WTC11 (cell line): Measurements from ENCODE around the gene CWC15. TPM values are rescaled to one million over a fixed set of nuclear protein-coding genes. Genes with fewer than 3 reads are reported as not detected.

Source experiments
- ATAC-seq: fragments of 200-7000 bp; cut with Tn5 transposase; 2 replicates; pipeline ENCODE4 v1.10.0; 2021; ENCODE audit warnings: mild to moderate bottlenecking, moderate library complexity
- CTCF ChIA-PET: fragments of 300-600 bp; sonication (Branson Sonifier 250); formaldehyde crosslinking; loops from one replicate; lab custom pipeline; 2021; ENCODE audit warnings: antibody characterized with exemption; lab: Charles Lee
- POLR2A ChIA-PET: fragments of 350-600 bp; sonication (Branson Sonifier 250); formaldehyde crosslinking; loops from one replicate; lab custom pipeline; 2021; ENCODE audit warnings: antibody characterized with exemption; lab: Charles Lee
- DNase-seq: peaks from one replicate; pipeline ENCODE4 v3.0.0; 2021; ENCODE audit warnings: low spot score
- H3K27ac Mint-ChIP-seq: 2 replicates; pipeline ENCODE4 v1.8.0; 2021; ENCODE audit warnings: mixed read lengths
- H3K27me3 Mint-ChIP-seq: 2 replicates; pipeline ENCODE4 v1.8.0; 2021; ENCODE audit warnings: low read depth, mild to moderate bottlenecking, moderate library complexity, mixed read lengths
- H3K36me3 Mint-ChIP-seq: 2 replicates; pipeline ENCODE4 v1.8.0; 2021; ENCODE audit warnings: mixed read lengths
- H3K4me1 Mint-ChIP-seq: 2 replicates; pipeline ENCODE4 v1.8.0; 2022; ENCODE audit warnings: mixed read lengths
- H3K4me3 Mint-ChIP-seq: 2 replicates; pipeline ENCODE4 v1.8.0; 2021; ENCODE audit warnings: mild to moderate bottlenecking, moderate library complexity, mixed read lengths
- H3K9me3 Mint-ChIP-seq: 2 replicates; pipeline ENCODE4 v1.8.0; 2021; ENCODE audit warnings: mixed read lengths
- CBFB ChIP-seq: sonication (generic); formaldehyde crosslinking; IDR thresholded peaks from 2 replicates; pipeline ENCODE4 v1.8.1; 2022; ENCODE audit warnings: mild to moderate bottlenecking, low read depth, missing genetic modification reagents
- E2F5 ChIP-seq: sonication (generic); formaldehyde crosslinking; IDR thresholded peaks from 2 replicates; pipeline ENCODE4 v1.8.1; 2022; ENCODE audit warnings: mild to moderate bottlenecking, moderate library complexity, missing genetic modification reagents
- FOXJ3 ChIP-seq: sonication (generic); formaldehyde crosslinking; IDR thresholded peaks from 2 replicates; pipeline ENCODE4 v1.9.0; 2021; ENCODE audit warnings: missing genetic modification reagents, mild to moderate bottlenecking, borderline replicate concordance
- FOXK1 ChIP-seq: sonication (generic); formaldehyde crosslinking; IDR thresholded peaks from 2 replicates; pipeline ENCODE4 v1.8.0; 2022; ENCODE audit warnings: mild to moderate bottlenecking, moderate library complexity, missing genetic modification reagents
- GRHL2 ChIP-seq: fragments of 250-450 bp; sonication (Bioruptor Pico); IDR thresholded peaks from 2 replicates; pipeline ENCODE4 v1.8.0; 2022; ENCODE audit warnings: mild to moderate bottlenecking, moderate library complexity; ENCODE audit not compliant: insufficient replicate concordance, severe bottlenecking
- GTF2I ChIP-seq: fragments of 250-450 bp; sonication (Bioruptor Pico); conservative IDR thresholded peaks from 2 replicates; pipeline ENCODE4 v1.4.0; 2021; ENCODE audit warnings: mild to moderate bottlenecking
- NFYB ChIP-seq: sonication (generic); formaldehyde crosslinking; conservative IDR thresholded peaks from 2 replicates; pipeline ENCODE4 v1.8.0; 2022; ENCODE audit warnings: low read depth, missing genetic modification reagents
- NR3C1 ChIP-seq: sonication (generic); formaldehyde crosslinking; conservative IDR thresholded peaks from 2 replicates; pipeline ENCODE4 v1.8.1; 2023; ENCODE audit warnings: low read depth, mild to moderate bottlenecking, missing genetic modification reagents
- ZBTB43 ChIP-seq: sonication (generic); formaldehyde crosslinking; IDR thresholded peaks from 2 replicates; pipeline ENCODE4 v1.8.1; 2023; ENCODE audit warnings: mild to moderate bottlenecking, missing genetic modification reagents
- ZMAT4 ChIP-seq: fragments of 250-450 bp; sonication (Bioruptor Pico); IDR thresholded peaks from 2 replicates; pipeline ENCODE4 v1.9.0; 2021; ENCODE audit warnings: mild to moderate bottlenecking
- ZNF138 ChIP-seq: sonication (generic); formaldehyde crosslinking; conservative IDR thresholded peaks from 2 replicates; pipeline ENCODE4 v1.8.1; 2022; ENCODE audit warnings: mild to moderate bottlenecking, moderate library complexity, missing genetic modification reagents
- ZNF512 ChIP-seq: sonication (generic); formaldehyde crosslinking; IDR thresholded peaks from 2 replicates; pipeline ENCODE4 v1.8.1; 2022; ENCODE audit warnings: missing genetic modification reagents, borderline replicate concordance
- total RNA-seq: library from RNA; stranded (reverse); gene quantifications from 3 replicates; pipeline ENCODE4 v1.2.3, GENCODE V29; 2021
- TF ChIP-seq, protein P1 (sequence below): sonication (generic); formaldehyde crosslinking; IDR thresholded peaks from 2 replicates; pipeline ENCODE4 v1.8.1; 2022; ENCODE audit warnings: low read depth, mild to moderate bottlenecking, moderate library complexity, missing genetic modification reagents, borderline replicate concordance
- TF ChIP-seq, protein P2 (sequence below): fragments of 250-450 bp; sonication (Bioruptor Pico); IDR thresholded peaks from 2 replicates; pipeline ENCODE4 v1.9.0; 2021; ENCODE audit warnings: moderate library complexity, mild to moderate bottlenecking, inconsistent platforms, borderline replicate concordance
- TF ChIP-seq, protein P3 (sequence below): sonication (generic); formaldehyde crosslinking; IDR thresholded peaks from 2 replicates; pipeline ENCODE4 v1.8.0; 2022; ENCODE audit warnings: missing genetic modification reagents
- TF ChIP-seq, protein P4 (sequence below): sonication (generic); formaldehyde crosslinking; IDR thresholded peaks from 2 replicates; pipeline ENCODE4 v1.8.1; 2023; ENCODE audit warnings: mild to moderate bottlenecking, missing genetic modification reagents, moderate library complexity

CWC15 gene
- total RNA-seq, 1 experiment from 2014 or later: 49.4 TPM

DNA sequence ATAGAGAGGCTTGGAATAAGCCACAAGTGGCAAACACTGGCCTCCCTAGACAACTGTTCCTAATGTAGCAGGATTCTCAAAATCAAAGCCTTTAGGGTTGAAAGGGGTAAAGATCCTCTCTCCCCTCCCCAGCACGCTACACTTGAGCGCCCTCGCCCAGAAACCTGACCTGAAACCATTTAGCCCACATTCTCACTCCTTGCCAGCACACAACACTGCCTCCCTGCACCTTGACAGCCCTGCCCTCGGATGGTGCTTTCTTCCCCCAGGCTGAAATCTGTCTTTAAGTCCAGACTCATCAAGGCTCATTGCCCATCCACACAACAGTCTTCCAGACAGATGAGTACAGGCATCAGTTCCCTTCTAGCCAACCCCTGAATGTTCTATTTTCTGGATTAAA is 26.5 kb downstream of the CWC15 start (continued):
- TF ChIP-seq, protein P1, sequence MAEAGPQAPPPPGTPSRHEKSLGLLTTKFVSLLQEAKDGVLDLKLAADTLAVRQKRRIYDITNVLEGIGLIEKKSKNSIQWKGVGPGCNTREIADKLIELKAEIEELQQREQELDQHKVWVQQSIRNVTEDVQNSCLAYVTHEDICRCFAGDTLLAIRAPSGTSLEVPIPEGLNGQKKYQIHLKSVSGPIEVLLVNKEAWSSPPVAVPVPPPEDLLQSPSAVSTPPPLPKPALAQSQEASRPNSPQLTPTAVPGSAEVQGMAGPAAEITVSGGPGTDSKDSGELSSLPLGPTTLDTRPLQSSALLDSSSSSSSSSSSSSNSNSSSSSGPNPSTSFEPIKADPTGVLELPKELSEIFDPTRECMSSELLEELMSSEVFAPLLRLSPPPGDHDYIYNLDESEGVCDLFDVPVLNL (CRISPR knock-in tag): no peak
- TF ChIP-seq, protein P2, sequence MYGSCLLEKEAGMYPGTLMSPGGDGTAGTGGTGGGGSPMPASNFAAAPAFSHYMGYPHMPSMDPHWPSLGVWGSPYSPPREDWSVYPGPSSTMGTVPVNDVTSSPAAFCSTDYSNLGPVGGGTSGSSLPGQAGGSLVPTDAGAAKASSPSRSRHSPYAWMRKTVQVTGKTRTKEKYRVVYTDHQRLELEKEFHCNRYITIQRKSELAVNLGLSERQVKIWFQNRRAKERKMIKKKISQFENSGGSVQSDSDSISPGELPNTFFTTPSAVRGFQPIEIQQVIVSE (CRISPR knock-in tag): no peak

- H3K27ac Mint-ChIP-seq: no peak overlapping the region
- peaks cover 2% of the 10 kb centered on the region; the same call in 1 of the 2 replicates for H3K36me3 Mint-ChIP-seq
- no peak overlapping the region for H3K4me3 Mint-ChIP-seq
- TF ChIP-seq FOXJ3 (CRISPR knock-in tag) (no peak), E2F5 (CRISPR knock-in tag) (no peak), GRHL2 (CRISPR knock-in tag) (no peak), NR3C1 (CRISPR knock-in tag) (no peak), ZNF512 (no peak), FOXK1 (CRISPR knock-in tag) (no peak), ZNF138 (CRISPR knock-in tag) (no peak), NFYB (CRISPR knock-in tag) (no peak), CBFB (no peak), ZBTB43 (CRISPR knock-in tag) (no peak), ZMAT4 (CRISPR knock-in tag) (no peak), GTF2I (no peak)
- TF ChIP-seq, protein P3, sequence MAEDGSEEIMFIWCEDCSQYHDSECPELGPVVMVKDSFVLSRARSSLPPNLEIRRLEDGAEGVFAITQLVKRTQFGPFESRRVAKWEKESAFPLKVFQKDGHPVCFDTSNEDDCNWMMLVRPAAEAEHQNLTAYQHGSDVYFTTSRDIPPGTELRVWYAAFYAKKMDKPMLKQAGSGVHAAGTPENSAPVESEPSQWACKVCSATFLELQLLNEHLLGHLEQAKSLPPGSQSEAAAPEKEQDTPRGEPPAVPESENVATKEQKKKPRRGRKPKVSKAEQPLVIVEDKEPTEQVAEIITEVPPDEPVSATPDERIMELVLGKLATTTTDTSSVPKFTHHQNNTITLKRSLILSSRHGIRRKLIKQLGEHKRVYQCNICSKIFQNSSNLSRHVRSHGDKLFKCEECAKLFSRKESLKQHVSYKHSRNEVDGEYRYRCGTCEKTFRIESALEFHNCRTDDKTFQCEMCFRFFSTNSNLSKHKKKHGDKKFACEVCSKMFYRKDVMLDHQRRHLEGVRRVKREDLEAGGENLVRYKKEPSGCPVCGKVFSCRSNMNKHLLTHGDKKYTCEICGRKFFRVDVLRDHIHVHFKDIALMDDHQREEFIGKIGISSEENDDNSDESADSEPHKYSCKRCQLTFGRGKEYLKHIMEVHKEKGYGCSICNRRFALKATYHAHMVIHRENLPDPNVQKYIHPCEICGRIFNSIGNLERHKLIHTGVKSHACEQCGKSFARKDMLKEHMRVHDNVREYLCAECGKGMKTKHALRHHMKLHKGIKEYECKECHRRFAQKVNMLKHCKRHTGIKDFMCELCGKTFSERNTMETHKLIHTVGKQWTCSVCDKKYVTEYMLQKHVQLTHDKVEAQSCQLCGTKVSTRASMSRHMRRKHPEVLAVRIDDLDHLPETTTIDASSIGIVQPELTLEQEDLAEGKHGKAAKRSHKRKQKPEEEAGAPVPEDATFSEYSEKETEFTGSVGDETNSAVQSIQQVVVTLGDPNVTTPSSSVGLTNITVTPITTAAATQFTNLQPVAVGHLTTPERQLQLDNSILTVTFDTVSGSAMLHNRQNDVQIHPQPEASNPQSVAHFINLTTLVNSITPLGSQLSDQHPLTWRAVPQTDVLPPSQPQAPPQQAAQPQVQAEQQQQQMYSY (CRISPR knock-in tag): no peak
- TF ChIP-seq, protein P4, sequence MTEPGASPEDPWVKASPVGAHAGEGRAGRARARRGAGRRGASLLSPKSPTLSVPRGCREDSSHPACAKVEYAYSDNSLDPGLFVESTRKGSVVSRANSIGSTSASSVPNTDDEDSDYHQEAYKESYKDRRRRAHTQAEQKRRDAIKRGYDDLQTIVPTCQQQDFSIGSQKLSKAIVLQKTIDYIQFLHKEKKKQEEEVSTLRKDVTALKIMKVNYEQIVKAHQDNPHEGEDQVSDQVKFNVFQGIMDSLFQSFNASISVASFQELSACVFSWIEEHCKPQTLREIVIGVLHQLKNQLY (CRISPR knock-in tag): no peak
- DNase-seq: no peak
- H3K27me3 Mint-ChIP-seq: no peaks in the 10 kb centered on the region; the same call in 1 of the 2 replicates
- ChIA-PET POLR2A (interaction anchor here (0.5 kb wide), 1 partner anchor 319 kb away, joined by 3 read pairs; no protein-coding TSS in a partner anchor), CTCF (interaction anchor here (0.8 to 1.3 kb wide), 2 partner anchors 27 to 74 kb away, joined by 3 read pairs; no protein-coding TSS in a partner anchor)
- H3K4me1 Mint-ChIP-seq: peaks cover 26% of the 10 kb centered on the region
- ATAC-seq: peak; percentile 57
- H3K9me3 Mint-ChIP-seq: peaks cover 6% of the 10 kb centered on the region
Measured at GRCh38 chr11:94941131-94941530, 32.2 kb downstream of the CWC15 start.
